ENCODE results near the gene APBB1.
A peak's percentile ranks its signal among the peaks of the same experiment; 100 is the strongest.

Gene APBB1

DNA sequence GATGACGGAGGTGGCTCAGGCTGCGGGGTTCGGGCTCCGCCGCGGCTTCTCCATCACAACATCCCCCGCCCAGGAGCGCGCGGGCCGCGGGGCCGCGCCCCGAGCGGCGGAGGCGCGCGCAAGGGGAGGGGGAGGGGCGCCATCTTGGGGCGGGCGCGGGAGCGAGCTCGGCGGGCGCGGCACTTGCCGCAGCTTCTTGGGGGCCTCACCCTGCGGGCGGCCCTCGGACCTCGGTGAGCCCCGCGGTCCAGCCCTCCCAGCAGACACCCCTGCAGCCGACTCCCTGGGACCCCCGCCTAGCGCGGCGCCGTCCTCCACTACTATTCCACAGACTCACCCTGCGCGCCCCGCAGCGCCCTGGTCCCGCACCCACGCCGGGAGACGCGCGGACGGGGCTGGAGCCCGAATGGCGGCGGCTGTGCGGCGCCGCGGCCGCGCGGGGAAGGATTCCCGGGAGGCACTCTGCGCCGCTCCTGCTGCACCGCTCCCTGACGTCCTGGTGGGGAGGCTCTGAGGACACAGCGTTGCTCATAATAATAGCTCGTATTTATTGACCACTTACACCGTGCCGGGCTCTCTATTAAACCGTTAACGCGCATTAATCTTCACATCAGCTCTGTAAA lies at the start of gene APBB1:
APBB1 (minus strand) TSS at position 86 of the 623 bp plus-strand sequence. CDS start 7,747 bp downstream, outside the sequence.
- DNase-seq = peak; percentile 83

DNA sequence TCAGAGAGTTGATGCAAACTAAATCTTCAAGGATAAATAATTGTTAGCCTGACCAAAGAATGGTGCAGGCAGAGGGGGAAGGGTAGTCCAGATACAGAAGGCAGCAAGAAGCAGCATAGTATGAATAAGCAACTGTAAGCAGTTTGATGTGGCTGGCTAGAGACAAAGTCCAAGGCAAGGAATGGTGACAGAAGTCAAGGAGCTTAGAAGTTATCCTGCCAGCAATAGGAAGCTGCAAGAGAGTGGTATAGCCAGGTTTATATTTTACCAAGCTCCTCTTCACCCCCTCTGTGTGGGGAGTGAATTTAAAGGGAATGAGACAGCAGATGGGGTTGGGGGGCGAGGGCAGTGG lies 40.2 kb upstream of the APBB1 start:
- DNase-seq = no peak

DNA sequence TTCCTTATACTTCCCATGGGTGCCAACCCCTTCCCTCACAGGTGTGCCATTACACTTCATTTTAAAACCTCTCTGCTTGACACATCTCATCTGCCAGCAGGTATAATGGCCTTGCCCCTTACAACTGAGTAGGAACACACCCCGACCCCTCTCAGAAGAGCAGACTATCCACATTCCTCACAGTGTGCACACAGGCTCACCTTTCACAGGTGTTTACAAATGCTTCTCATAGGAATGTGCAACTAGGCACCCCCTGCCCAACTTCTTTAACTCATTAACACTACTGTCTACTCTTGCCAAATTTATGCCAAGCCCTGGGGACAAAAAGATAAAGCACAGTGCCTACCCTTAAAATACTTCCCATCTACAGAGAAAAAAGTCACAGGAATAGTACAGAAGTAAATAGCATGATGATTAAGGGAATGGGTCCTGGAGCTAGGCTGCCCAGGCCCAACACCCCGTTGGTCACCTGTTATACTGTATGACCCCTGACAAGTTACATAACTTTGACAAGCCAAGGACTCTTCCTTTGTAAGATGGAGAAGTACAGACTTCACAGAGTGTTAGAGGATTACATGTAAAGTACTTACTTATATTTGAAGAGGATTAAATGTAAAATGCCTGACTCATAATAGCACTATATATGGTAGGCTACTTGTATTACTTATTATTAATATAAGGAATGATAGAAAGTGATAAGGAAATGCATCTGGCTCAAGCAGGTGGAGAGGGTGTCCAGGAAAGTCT lies 39.6 kb upstream of the APBB1 start:
- peak; percentile 42 for DNase-seq

DNA sequence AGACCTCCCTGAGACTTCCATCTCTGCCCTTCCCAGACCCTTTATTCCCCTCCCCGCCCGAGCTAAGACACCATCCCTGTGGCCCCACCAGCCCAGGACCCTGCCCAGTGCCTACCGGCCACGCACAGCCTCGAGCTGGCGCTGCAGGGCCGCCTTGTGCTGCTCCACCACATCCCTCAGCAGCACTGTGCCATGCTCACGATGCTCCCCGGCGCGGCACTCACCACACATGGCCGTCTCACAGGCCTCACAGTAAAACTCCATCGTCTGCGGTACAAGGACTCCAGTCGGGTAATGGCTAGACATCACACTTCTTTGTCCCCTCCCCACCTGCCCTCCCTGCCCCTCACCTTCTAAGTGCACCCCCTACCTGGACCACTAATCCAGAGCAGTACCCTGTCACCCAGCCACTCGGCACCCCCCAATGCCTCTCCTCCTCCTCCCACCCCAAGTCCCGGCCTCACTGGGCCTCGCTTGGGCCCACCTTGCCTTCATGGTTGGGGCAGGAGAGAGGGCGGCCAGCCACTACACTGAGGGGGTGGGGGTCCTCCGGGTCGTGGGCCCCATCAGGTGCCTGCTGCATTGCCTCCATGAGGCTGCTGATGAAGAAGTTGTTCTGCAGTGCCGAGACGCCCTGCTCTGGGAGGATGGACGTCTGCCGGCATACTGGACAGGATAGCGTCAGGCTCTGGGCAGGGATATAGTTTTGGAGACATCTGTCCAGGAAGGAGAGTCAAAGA lies 38.9 kb upstream of the APBB1 start:
- DNase-seq = no peak

DNA sequence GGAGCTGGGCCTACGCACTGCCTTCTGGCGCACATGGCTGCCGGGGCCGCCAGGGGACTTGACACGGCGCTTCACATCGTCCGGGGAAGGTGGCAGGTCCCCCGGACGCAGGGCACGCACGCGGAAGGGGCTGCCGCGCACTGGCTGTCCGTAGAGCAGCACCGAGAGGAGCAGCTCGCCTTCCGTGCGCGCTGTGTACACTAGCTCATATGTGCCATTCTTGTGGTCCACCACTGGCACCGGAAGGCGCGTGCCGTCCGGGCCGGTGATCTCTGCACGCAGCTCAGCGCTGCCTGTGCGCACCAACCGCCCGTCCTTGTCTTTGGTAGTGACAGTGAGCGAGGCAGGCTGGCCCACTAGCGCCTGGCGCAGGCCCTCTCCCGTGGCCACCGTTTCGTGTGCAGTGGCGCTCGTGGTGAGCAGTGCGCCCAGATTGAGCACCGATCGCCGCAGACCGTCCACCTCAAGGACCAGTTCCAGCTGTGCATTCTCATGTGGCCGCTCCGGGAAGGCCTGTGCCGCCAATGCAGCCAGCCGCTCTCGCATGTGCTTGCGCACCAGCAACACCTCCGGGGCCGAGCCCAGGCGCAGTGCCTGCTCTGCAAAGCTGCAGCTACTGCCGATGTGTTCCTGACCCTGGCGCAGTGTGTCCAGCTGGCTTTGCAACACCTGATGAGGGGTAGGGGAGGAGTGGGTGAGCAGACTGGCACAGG lies 37.6 kb upstream of the APBB1 start:
- DNase-seq = no peak

DNA sequence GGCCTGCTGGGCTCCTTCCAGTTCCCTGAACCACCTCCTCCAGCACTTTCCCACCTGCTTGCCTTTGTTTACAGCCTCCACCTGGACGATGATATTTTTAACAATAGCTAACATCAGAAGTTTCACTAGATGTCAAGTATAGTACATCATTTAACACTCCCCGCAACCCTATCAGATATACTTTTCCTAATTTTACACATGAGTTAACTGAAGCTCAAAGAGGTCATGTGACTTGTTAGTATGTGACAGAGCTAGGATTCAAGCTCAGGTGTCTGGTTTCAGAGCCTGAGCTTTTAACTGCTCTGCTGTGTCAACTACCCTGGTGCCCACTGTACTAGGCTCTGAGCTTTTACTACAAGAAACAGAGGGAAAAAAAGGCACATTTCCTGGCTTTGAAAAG lies 36.2 kb upstream of the APBB1 start:
- peak; percentile 55 for DNase-seq

DNA sequence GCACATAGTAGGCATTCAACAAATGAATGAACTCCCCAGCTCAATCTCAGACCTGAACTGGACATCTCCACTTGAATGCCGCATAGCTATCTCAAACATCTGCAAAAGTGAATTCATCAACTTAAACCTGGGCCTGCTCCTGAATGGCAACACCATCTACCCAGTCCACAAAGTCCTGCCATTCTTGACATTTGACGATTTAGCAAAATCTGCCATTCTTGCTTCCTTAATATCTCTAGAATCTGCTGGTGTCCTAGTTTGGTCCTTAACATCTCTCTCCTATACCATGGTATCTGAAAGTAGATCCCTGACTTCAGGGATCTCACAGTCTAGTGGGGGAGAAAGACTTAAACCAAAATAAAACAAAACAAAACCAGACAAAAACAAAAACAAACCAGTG lies 34.3 kb upstream of the APBB1 start:
- DNase-seq = no peak

DNA sequence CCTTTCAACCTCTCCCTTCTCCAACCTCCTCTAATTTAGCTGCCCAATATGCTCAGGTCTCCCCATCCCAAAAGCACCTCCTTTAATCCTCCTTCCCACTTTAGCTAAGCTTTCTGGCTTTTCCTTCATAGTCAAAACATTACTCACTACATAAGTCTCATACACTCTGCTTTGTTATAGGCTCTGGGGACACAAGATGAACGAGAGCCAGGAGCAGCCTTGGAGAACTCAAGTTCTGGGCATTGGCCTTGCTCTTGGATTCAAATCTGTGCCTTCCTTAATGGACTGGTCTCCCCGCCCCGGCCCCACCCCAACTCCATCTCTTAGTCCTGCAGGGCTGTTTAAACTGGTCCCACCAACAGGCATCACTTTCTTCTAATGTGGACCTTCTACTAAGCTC lies 33.3 kb upstream of the APBB1 start:
- no peak for DNase-seq

DNA sequence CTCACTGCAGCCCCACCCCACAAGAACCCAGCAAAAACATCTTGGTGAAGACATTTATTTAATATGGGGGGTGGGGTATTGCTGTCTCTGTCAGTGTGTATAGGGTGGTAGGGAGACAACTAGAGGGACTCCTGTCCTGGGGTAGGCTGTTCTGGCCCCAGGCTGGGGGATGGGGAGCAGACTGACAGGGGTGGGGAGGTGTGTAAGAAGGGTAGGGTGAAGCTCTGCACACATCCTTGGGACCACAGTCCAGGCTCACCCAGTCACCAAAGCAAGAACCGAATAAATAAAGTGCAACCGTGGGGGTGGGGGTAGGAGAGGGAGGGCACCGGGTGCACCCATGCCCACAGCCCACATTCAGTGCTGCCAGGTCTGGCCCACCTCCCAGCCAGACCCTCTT lies 29.7 kb upstream of the APBB1 start:
- no peak for DNase-seq

DNA sequence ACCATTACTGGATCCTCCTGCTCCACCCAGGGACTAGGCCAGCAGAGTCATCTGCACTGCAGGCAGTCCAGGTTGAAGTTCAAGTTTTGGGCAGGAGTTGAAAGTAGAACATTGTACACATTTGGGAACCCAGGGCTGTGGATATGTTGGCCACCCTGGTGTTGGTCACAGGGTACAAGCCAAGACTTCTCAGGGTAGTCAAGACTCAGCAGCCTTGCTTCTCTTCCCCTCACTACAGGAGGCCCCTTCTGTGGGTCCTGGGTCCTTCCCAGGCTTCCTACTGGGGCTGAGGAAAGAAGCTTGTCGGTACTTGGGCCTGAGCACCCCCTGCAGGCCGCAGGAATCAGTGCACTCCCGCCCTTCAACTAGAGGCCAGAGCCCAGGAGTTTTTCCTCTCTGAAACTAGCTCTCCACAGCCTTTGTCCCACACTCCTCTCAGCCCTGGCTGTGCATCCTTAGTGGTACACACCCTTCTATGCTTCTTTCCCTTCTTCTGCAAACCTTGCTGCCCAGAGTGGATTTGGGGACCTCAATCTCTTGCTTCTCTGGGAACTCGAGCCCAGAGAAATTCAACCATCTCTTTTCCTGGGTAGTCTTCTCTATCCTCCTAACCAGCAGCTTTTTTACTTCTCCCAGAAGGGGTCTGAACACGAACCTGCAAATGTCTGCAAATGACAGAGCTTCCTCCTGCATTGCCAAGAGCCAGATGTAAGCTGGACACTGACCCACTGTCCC lies 24.5 kb upstream of the APBB1 start:
- DNase-seq = peak; percentile 64

DNA sequence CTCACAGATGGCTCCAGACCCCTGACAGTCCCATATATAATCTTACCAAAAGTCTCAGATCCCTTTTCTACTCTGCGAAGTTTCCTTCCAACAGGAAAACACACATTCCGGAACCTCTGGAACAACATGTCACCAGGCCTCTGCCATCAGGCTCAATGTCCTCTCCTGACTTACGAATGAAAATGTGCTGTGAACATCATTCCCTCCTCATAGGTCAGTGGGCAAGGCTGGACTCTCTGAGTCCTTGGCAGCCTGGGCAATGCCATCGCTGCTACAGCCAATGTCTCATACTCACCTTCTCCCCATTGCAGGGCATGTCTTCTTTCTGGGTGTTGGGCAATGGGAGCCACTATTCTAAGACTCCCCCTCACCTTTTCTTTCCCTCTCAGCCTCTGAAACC lies 23.5 kb upstream of the APBB1 start:
- DNase-seq = no peak

DNA sequence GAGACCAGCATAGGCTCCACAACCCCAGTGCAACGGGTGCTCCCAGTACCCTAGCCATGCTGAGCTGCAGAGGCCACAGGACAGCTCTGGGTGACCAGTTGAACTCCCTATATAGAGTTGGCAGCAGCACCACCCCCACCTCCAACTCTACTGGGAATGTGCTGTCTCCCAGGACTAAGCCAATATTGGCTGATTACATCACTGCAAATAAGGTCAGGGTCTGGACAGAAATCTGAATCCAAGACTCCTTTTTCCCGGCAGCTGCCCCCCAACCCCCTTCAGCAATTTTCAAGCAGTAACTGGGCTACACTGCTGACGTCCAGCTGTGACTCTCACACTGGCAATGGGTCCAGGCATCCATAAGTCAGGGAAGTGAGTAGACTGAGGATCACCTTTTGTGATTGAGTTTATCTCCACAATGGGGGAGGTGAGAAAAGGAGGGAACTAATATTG lies 22.0 kb upstream of the APBB1 start, which contains the start of gene HPX:
HPX (minus strand) TSS at position 82 of the 453 bp plus-strand sequence; CDS start at position 58, 24 bp downstream.
- DNase-seq = peak; percentile 38

DNA sequence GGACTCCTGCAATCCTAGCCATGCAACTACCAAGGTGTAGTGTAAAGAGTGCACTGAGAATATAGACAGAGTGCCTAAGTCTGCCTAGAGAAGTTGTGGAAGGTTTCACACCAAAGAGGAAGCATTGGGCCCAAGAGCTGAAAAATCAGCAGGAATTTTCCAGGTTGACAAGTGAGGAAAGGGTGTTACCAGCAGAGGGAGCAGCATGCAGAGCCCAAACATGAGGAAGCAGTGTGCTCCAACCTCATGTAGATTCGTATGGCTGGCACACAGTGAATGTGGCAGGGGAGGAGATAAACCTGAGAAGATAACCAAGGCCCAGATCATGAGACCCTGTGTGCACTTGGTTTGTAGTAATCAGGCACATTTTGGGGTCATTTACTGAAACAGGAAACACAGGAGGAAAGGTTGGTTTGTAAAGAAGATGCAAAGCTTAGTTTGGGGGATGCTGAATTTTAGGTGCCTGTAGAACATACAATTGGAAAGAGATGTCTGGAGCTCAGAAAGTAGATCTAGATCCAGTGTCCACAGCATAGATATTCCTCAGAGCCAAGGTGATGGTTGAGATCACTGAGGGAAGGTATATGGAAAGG lies 20.2 kb upstream of the APBB1 start:
- DNase-seq = peak; percentile 91

DNA sequence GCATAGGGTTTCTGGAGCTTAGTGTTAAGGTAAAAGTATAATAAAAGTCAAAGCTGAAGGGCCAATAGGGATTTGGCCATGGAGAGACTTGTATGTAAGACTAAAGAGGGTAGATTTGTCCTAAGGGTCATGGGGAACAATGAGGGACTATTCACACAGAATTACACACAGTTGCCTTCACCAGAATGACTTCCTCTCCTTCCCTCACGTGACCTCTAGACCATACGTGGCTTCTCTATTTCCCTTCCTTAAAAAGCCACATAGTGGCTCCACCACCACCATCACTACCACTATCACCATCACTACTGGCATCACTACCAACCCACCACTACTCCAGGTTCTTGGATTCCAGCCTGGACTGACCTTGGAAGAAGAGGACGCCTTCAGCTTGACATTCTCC lies 19.1 kb upstream of the APBB1 start:
- no peak for DNase-seq

DNA sequence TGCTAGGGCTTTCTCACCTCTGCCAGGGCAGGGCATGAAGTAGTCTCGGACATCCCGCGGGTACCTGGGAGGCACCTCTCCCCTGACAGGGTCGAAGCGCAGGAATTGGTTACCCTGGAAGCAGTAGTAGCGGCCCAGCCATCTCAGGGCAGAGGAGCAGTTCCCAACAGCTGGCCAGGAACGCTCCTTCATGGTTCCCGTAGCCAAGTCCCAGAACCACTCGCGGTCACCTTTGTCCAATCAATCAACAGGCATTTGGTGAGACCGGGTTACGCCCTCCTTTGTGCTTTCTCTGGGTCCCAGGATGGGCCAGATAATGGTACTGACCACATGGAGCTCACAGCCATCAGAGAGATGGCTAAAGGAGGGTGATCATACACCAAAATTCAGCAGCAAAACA lies 18.5 kb upstream of the APBB1 start:
- DNase-seq = no peak

DNA sequence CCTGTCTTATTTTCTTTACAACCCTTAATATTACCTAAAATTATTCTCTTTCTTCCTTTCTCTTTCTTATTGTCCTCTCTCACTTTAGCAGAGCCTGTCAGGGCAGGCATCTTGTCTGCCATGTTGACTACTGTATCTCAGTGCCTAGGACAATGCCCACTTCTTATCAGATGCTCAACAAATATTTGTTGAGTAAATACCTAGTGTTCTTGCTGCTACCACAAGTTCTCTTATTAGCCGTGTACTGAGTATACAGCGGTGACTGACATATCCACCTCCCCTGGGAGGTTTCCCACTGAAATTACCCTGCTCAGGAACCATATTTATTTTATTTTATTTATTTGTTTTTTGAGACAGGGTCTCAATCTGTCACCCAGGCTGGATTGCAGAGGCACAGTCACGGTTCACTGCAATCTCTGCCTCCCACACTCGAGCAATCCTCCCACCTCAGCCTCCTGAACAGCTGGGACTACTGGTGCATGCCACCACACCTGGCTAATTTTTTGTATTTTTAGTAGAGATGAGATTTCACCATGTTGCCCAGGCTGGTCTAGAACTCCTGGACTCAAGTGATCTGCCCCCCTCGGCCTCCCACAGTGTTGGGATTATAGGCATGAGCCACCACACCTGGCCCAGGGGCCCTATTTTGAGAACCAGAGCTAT lies 15.2 kb upstream of the APBB1 start:
- DNase-seq = peak; percentile 65

DNA sequence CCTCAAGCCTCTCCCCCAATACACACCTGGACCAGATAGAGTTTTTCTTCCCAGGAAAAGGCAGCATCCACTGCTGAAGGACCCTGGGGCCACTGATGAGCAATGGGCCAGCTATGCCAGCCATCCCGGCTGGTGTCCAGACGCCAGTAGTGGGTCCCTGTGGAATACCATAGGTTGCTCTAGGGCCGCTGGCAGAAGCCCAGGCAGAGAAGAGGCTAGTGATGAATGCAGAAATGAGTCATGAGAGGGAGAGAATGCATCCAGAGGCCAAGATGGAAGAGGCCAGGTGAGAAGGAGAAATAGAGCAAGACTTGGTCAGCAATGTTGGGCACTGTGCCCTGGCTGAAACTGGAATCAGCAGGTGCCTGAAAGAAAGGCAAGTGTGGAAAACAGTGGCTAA lies 13.0 kb upstream of the APBB1 start:
- peak; percentile 11 for DNase-seq

DNA sequence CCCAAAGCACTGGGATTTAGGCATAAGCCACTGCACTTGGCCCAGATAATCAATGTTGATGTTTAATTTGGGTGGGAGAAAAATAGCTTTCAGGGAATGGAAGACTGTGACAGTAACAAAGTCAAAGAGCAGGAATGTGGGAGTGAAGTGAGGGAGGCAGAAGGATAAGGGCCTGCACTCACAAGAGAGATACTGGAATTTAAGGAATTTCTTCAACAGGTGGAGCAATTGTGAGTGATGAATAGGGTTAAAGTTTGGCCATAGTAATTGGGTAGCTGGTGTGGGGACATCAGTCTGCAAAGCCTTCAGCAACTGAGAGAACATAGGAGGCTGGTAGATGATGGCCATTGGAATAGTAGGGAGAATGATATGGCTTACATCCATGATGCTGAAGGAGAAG lies 8.6 kb upstream of the APBB1 start:
- DNase-seq = no peak

DNA sequence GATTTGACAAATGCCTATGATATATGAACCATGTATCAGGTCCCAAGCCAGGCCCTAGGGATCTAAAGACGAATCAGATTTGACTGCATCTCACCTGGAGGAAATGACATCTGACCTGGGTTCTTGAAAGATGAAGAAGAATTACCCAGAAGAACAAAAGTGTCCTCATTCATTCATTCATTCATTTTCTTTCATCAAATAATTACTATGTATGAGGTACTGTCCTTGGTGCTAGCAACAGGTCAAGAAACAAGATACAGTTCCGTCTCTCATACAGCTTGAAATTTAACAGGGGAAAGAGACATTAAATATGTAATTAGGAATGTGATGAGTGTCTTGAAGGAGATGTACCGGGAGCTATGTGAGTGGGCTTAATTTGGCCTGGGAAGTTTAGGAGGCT lies 1.8 kb upstream of the APBB1 start:
- DNase-seq = no peak

DNA sequence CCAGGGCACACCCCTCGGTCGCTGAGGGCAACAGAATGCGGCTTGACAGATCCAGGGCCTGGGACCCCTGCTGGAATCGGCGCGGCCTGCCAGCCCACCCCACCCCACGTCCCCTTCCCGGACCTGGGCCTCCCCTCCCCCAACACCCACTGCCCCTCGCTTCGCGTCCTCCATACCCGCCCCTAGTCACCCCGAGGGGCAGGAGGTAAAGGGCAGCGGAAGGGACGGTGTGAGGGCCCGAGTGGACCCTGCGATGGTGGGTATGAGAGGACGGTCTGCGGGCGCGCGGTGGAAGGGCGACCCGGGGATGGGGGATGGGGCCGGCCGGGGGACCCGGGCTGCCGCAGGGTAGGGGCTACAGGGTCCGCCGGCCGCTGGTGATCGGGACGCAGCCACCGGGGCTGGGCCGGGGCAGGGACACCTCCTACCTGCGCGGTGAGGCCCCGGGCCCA lies 311 bp downstream of the APBB1 start:
- peak; percentile 35 for DNase-seq

DNA sequence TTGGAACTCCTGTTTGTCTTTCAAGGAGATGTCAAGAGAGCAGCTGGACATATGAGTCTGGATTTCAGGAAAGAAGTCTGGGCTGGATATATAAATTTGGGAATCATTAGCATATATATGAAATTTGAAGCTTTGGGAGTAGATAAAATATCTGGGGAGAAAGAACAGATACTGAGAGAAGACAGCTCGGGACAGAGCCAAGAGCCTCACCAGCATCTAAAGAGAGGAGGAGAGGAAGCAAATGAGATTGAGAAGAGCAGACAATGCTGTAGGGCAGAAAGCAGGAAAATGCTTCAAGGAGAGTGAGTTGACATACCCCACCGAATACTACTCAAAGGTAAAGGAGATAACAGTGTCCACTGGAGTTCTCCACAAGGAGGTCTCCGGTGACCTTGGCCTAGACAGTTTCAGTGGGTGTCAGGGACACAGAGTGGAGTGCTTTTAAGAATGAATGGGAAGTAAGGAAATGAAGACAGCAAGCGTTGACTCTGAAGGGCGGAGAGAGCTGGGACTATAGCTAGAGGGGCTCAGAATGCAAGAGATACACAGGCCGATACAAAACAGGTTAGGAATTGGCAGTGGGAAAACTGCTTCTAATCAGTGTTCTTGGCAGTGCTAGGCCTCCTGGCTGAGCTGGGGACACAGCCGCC lies 862 bp downstream of the APBB1 start:
- DNase-seq = no peak
